ENCODE results near the gene CBLL1. TPM values are rescaled to one million over a fixed set of nuclear protein-coding genes. Genes with fewer than 3 reads are reported as not detected.

CBLL1 gene
- total RNA-seq, 6 donors from 2014 or later: 15.1 to 36.8 (median 22.0) TPM

DNA sequence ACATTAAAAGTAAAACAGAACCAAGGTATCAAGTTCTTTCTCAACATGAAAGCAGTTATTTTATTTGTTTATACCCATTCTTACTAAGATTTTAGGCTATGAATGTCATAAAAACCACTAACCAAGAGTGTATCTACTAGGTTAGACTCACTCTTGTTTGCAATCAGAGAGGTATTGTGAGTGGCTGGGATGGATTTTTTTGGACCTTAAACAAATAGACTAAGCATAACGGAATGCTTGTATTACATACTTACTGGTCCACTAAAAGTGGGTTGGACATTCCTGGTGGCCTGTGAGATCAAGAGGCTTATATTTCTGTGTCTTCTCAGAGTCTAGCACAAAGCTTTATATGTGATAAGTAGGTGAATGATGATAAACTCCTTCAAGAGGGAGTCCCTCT lies 32.6 kb upstream of the CBLL1 start:
- H3K27ac ChIP-seq: no peak overlapping the region
- no peaks in the 10 kb centered on the region for H3K27me3 ChIP-seq
- H3K9me3 ChIP-seq: no peaks in the 10 kb centered on the region
- ATAC-seq (ENCODE audit: low FRiP score in 2 of 2): no peak
- DNase-seq: no peak
- no peaks in the 10 kb centered on the region for H3K36me3 ChIP-seq
- TF ChIP-seq, protein P1, sequence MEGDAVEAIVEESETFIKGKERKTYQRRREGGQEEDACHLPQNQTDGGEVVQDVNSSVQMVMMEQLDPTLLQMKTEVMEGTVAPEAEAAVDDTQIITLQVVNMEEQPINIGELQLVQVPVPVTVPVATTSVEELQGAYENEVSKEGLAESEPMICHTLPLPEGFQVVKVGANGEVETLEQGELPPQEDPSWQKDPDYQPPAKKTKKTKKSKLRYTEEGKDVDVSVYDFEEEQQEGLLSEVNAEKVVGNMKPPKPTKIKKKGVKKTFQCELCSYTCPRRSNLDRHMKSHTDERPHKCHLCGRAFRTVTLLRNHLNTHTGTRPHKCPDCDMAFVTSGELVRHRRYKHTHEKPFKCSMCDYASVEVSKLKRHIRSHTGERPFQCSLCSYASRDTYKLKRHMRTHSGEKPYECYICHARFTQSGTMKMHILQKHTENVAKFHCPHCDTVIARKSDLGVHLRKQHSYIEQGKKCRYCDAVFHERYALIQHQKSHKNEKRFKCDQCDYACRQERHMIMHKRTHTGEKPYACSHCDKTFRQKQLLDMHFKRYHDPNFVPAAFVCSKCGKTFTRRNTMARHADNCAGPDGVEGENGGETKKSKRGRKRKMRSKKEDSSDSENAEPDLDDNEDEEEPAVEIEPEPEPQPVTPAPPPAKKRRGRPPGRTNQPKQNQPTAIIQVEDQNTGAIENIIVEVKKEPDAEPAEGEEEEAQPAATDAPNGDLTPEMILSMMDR (IDR thresholded peaks at IDR 0.05): no peak
- no peaks in the 10 kb centered on the region for H3K4me1 ChIP-seq
- no peak overlapping the region for H3K4me3 ChIP-seq
- 74 to 88% methylated on average over 1 of the region's 1 CpG for WGBS, 2 donors

DNA sequence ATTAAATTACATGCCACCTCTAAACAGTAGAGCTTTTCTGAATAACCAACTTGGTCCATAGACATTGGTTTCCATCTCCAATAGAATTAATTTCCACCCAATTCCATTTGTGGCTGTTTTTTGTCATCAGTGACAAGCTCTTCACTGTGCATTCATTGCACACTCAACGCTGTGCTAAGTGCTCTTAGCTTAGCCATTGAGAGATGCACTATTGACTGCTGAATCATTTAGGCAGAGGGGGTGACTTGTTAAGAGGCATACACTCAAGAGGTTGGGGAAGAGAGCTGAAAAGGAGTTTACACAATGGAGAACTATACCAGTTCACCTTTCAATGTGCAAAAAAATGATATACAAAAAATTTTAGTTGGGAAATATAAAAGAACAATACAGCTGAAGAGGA lies 31.9 kb upstream of the CBLL1 start:
- ATAC-seq (ENCODE audit: low FRiP score in 2 of 2) (no peak), DNase-seq (no peak)
- Histone ChIP-seq H3K9me3 (no peaks in the 10 kb centered on the region), H3K36me3 (no peaks in the 10 kb centered on the region), H3K27ac (no peak overlapping the region), H3K27me3 (no peaks in the 10 kb centered on the region), H3K4me1 (no peaks in the 10 kb centered on the region), H3K4me3 (no peak overlapping the region)
- WGBS, 2 donors: 61 to 78% methylated on average over 1 of the region's 1 CpG
- TF ChIP-seq, protein P1 (IDR thresholded peaks at IDR 0.05): no peak
- TF ChIP-seq POLR2AphosphoS5 (IDR thresholded peaks at IDR 0.05) (no peak), EP300 (IDR thresholded peaks at IDR 0.05) (no peak), POLR2A (IDR thresholded peaks at IDR 0.05) (no peak)

DNA sequence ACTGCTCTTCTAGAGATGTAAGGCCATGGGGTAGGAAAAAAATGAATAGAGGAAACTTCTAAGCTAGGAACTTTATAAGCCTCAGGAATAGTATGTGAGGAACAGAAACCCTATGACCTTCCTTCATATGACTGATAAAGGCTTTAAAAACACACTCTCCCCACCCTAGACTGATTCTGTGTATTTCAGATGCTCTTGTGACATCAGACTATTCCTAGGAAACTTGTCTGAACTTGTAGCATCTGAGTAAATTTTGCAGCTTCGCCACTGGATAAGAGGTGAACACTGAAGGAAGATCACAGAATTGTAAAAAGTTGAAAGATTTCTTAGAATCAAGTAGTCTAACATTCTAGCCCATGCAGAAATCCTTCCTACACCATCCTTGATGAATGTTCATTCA lies 31.0 kb upstream of the CBLL1 start:
- H3K9me3 ChIP-seq: no peaks in the 10 kb centered on the region
- no peaks in the 10 kb centered on the region for H3K27me3 ChIP-seq
- no peak overlapping the region for H3K4me3 ChIP-seq
- H3K27ac ChIP-seq: no peak overlapping the region
- H3K36me3 ChIP-seq: no peaks in the 10 kb centered on the region
- ATAC-seq (ENCODE audit: low FRiP score in 2 of 2) (no peak), DNase-seq (no peak)
- 90 to 94% methylated on average over 1 of the region's 1 CpG for WGBS, 2 donors
- H3K4me1 ChIP-seq: no peaks in the 10 kb centered on the region
- TF ChIP-seq, protein P1 (IDR thresholded peaks at IDR 0.05): no peak
- TF ChIP-seq EP300 (IDR thresholded peaks at IDR 0.05) (no peak), POLR2A (IDR thresholded peaks at IDR 0.05) (no peak), POLR2AphosphoS5 (IDR thresholded peaks at IDR 0.05) (no peak)

DNA sequence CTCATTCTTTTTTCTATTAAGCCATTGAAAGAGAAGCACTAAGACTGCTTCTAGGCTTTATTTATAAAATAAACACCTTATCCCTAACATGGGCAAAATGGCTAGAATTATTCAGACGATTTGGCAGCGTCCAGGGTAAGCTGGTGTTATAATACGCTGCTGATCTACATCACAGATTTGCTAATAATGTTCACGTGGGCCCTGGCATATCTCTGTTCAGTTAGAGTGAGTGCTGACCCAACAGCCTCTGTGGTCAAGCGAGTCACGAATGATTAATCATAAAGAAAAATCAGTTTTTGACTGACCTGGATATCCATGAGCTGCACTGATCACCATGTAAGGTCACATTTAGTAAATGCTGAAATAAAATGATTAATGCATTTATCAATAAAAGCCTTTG lies 28.4 kb upstream of the CBLL1 start:
- TF ChIP-seq POLR2AphosphoS5 (IDR thresholded peaks at IDR 0.05) (no peak), EP300 (IDR thresholded peaks at IDR 0.05) (no peak), POLR2A (IDR thresholded peaks at IDR 0.05) (no peak)
- TF ChIP-seq, protein P1 (IDR thresholded peaks at IDR 0.05): no peak
- H3K4me3 ChIP-seq: no peak overlapping the region
- DNase-seq (no peak), ATAC-seq (ENCODE audit: low FRiP score in 2 of 2) (no peak)
- no peaks in the 10 kb centered on the region for H3K9me3 ChIP-seq
- WGBS, 2 donors: 81 to 87% methylated on average over 6 of the region's 6 CpGs
- H3K27ac ChIP-seq: no peak overlapping the region
- H3K4me1 ChIP-seq: no peaks in the 10 kb centered on the region
- no peaks in the 10 kb centered on the region for H3K27me3 ChIP-seq
- no peaks in the 10 kb centered on the region for H3K36me3 ChIP-seq

DNA sequence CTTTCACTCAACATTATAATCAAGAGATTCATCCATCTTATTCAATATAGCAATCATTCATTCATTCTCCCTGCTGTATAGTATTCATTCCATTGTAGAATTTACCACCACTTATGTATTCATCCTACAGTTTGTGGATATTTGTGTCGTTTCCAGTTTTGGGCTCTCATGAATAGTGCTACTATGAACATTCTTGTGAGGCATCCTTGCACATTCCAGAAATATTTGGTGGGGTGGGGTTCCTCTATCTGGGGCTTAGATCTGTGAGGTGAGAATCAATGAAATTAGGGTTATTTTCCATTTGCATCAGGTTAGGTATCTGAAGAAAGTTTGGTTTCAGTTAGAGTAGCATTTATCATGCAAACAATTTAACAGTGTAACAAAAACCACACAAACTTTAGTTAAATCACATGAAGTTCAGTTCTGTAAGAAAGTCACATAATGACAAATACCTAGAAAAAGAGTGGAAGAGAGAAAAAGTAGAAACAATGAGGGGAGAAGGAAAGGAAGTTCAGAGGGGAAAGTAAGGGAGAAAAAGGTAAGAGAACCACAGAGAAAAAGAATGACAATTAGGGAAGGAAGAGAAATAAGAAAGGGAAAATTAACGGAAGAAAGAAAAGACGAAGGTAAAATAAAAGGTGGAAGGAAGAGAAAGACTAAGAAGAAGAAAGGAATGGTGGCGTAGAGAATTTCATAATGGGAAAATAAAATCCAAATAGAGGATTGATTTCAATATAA lies 25.3 kb upstream of the CBLL1 start:
- H3K27me3 ChIP-seq: no peaks in the 10 kb centered on the region
- no peaks in the 10 kb centered on the region for H3K36me3 ChIP-seq
- no peak overlapping the region for H3K27ac ChIP-seq
- DNase-seq (no peak), ATAC-seq (ENCODE audit: low FRiP score in 2 of 2) (no peak)
- H3K4me3 ChIP-seq: no peak overlapping the region
- H3K4me1 ChIP-seq: no peaks in the 10 kb centered on the region
- WGBS, 2 donors: 82 to 90% methylated on average over 4 of the region's 4 CpGs
- H3K9me3 ChIP-seq: no peaks in the 10 kb centered on the region
- TF ChIP-seq, protein P1 (IDR thresholded peaks at IDR 0.05): no peak
- TF ChIP-seq POLR2A (IDR thresholded peaks at IDR 0.05) (no peak), POLR2AphosphoS5 (IDR thresholded peaks at IDR 0.05) (no peak), EP300 (IDR thresholded peaks at IDR 0.05) (no peak)
